ENCODE data around the gene ABLIM1.

ABLIM1 gene

GRCh38 chr10:114611617-114612016, 46.5 kb downstream of the ABLIM1 start:
- no peak overlapping the region for H3K27ac ChIP-seq
- TF ChIP-seq CTCF (IDR thresholded peaks at IDR 0.05) (no peak), ZFX (IDR thresholded peaks at IDR 0.05; ENCODE audit: borderline replicate concordance) (no peak)

- no peak overlapping the region for H3K27ac ChIP-seq
- no peak for TF ChIP-seq CTCF (IDR thresholded peaks at IDR 0.05)
- no peak for TF ChIP-seq ZFX (IDR thresholded peaks at IDR 0.05; ENCODE audit: borderline replicate concordance)
Measured at GRCh38 chr10:114609518-114610426, 48.3 kb downstream of the ABLIM1 start.

DNA sequence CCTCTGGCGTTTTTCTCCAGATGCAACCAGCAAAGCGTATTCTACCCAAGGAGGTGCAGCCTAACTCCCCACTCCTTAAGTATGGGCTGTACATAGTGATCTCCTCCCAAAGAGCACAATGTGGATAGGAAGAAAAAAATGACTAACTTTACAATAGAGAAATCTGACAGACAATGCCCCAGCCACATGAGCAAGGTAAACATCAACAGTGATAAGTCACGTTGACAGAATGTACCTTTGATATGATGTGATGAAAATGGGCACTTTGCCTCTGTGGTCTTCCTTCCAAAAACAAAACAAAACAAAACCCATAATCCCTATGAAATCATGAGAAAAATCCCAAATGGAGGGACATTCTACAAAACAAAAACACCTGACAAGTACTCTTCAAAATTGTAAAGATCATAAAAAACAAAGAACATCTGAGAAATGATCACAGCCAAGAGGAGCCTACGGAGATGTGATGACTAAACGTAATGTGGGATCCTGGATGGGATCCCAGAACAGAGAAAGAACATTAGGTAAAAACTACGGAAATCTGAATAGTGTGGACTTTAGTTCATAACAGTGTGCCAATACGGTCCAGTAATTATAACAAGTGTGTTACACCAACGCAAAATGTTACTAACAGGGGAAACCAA, 50.6 kb downstream of the ABLIM1 start:
- H3K27ac ChIP-seq: no peak overlapping the region
- TF ChIP-seq ZFX (IDR thresholded peaks at IDR 0.05; ENCODE audit: borderline replicate concordance) (no peak), CTCF (IDR thresholded peaks at IDR 0.05) (no peak)

DNA sequence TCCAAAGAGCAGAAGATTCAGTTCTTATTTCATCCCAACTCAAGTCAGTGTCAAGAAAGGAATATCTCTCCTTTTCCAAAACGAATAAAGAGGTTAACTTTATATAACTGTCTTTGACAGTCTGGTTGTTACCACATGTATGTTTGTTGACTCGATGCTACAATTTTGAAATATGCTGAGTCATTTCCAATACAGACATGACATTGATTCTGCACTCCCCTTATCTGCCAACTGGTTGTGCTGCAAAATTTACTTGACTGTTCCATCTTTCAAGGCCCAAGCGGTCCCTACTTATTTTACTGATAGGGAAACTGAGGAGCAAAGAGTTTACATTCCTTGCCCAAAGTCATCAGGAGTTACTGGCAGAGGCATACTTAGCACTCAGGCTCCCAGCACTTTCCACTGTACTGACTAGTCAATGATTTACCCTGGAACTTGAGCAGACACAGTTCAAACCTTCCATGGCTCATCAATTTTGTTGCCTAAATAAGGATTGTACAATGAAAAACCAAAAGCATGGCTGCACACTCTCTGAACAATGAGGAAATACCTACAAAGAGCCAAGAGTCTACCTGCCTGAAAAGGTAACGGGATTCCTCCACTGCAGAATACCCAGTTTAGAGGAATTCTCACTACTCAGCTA, 52.8 kb downstream of the ABLIM1 start:
- no peak overlapping the region for H3K27ac ChIP-seq
- TF ChIP-seq ZFX (IDR thresholded peaks at IDR 0.05; ENCODE audit: borderline replicate concordance) (no peak), CTCF (IDR thresholded peaks at IDR 0.05) (no peak)

DNA sequence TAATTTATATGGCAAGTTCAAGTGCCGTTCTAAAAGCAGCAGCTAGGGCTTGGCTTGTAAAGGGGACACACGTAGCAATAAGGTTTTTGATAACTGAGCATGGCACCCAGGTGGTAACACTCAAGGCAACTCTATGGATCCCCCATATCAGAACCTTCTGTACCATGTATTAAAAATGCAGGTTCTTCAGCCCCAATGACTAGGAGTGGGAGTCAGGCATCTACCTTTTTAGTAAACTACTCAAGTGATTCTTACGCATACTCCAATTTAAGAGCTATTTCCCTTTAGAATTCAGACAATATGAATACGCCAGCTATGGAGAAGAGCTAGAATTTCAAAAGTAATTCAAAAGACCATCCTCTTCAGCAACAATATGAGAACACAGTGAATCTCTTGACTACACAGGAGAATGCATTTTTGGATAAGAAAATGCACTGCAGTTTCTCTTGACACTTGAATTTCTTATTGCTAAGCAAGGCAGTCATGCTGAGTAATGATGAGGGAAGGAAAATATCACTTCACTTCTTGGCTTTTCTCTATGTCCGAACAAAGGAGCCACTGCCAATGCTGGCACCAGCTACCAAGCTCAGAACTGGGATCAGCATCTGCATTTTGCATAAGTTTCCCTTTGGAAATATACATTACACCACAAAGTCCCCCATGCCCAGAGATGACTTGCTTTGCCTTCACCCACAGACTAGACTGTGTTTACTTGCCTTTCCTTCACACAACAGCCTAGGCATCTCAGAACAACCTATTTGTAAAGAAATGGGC, 53.5 kb downstream of the ABLIM1 start:
- H3K27ac ChIP-seq: no peak overlapping the region
- TF ChIP-seq CTCF (IDR thresholded peaks at IDR 0.05) (no peak), ZFX (IDR thresholded peaks at IDR 0.05; ENCODE audit: borderline replicate concordance) (no peak)

DNA sequence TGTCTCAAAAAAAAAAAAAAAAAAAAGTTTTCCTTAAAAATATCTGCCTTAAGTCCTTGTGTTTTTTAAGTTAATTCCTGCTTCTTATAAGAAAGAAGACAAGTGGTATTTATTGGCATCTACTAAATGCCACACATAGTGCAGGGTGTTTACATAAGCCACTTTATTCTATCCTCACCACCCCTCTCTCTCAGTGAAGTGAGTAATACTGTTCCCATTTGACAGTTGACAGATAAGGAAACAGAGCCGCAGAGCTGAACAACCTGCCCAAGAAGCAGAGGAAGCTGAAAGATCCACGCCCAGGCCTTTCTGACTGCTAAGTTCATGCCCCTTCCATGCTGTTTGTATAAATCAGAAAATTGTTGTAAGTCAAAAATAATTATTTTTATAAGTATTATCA, 54.1 kb downstream of the ABLIM1 start:
- H3K27ac ChIP-seq: no peak overlapping the region
- no peak for TF ChIP-seq ZFX (IDR thresholded peaks at IDR 0.05; ENCODE audit: borderline replicate concordance)
- no peak for TF ChIP-seq CTCF (IDR thresholded peaks at IDR 0.05)

Data from 22Rv1 (cell line).